Measurements from ENCODE around the gene STYK1. TPM values are rescaled to one million over a fixed set of nuclear protein-coding genes. Genes with fewer than 3 reads are reported as not detected.
"Not testable (repeated sequence)": the region's sequence is repeated elsewhere in the genome, so short reads cannot be mapped to it uniquely, and the experiment has no call there.

The STYK1 gene
- total RNA-seq, 4 donors from 2014 or later: 3.4 to 11.7 (median 8.2) TPM

DNA sequence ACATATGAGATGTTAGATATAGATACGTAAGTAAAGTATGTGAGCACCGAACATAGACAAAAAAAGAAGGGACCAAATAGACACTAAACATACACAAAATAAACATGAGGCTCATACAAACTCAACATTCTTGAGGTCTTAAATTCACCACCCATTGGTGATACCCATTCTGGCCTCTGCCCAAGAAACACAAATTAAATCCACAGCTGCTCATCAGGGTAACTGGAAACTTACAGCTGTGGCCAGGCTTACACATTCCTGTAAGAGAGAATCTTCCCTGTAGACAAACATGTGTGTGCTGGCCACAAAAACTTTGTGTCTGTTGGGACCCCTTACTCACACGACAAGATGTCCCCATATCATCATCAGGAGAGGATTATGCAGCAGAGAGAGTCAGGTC is 82.9 kb downstream of the STYK1 start:
- Histone ChIP-seq H3K27ac (no peak overlapping the region), H3K4me1 (no peaks in the 10 kb centered on the region), H3K9me3 (no peaks in the 10 kb centered on the region), H3K4me3 (no peak overlapping the region), H3K36me3 (peaks cover 0 to 22% (median 0%) of the 10 kb centered on the region in 3 donors), H3K27me3 (no peaks in the 10 kb centered on the region)
- WGBS, 2 donors: 91 to 98% methylated on average over 3 of the region's 3 CpGs
- no peak for DNase-seq
- no peak for TF ChIP-seq POLR2A (IDR thresholded peaks at IDR 0.05)
- TF ChIP-seq, protein P1, sequence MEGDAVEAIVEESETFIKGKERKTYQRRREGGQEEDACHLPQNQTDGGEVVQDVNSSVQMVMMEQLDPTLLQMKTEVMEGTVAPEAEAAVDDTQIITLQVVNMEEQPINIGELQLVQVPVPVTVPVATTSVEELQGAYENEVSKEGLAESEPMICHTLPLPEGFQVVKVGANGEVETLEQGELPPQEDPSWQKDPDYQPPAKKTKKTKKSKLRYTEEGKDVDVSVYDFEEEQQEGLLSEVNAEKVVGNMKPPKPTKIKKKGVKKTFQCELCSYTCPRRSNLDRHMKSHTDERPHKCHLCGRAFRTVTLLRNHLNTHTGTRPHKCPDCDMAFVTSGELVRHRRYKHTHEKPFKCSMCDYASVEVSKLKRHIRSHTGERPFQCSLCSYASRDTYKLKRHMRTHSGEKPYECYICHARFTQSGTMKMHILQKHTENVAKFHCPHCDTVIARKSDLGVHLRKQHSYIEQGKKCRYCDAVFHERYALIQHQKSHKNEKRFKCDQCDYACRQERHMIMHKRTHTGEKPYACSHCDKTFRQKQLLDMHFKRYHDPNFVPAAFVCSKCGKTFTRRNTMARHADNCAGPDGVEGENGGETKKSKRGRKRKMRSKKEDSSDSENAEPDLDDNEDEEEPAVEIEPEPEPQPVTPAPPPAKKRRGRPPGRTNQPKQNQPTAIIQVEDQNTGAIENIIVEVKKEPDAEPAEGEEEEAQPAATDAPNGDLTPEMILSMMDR (IDR thresholded peaks at IDR 0.05): no peak
- intact Hi-C loops (cut with DNase I): no loop called here

DNA sequence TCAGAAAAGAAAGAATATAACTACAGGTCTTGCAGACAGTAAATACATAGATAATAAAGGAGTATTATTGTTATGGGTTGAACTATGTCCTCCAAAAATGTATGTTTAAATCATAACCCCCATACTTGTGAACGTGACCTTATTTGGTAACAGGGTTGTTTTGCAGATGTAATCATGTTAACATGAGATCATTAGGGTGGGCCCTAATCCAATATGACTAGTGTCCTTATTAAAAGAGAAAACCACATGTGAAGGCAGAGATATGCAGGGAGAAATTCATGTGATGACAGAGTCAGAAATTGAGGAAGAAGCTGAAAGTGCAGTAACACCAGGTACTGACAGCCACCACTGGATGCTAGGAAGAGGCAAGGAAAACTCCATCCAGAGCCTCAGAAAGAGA is 89.4 kb downstream of the STYK1 start:
- Histone ChIP-seq H3K4me1 (no peaks in the 10 kb centered on the region), H3K9me3 (no peaks in the 10 kb centered on the region), H3K4me3 (no peak overlapping the region), H3K36me3 (peaks cover 0 to 20% (median 0%) of the 10 kb centered on the region in 3 donors), H3K27me3 (no peaks in the 10 kb centered on the region), H3K27ac (no peak overlapping the region)
- WGBS, 2 donors: 73 to 79% methylated on average over 1 of the region's 1 CpG
- intact Hi-C loops (cut with DNase I): no loop called here
- no peak for TF ChIP-seq POLR2A (IDR thresholded peaks at IDR 0.05)
- TF ChIP-seq, protein P1 (IDR thresholded peaks at IDR 0.05): no peak
- DNase-seq: no peak

DNA sequence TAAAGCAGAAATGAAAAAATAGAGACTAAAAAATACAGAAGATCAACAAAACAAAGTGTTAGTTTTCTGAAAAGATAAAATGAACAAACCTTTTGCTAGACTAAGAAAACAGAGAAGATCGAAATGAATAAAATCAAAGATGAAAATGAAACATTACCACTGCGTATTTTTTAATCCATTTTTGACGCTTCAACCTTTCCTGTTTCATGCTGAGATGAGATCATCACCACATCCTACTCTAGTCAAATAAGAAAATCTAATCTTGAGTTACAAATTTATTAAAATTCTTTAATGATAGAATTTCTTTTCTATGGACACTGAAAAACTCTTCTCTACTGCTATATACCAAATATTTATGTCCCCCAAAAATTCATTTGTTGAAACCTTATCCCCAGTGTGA is 91.1 kb downstream of the STYK1 start:
- WGBS, 2 donors: 92 to 95% methylated on average over 3 of the region's 3 CpGs
- DNase-seq: no peak
- TF ChIP-seq, protein P1 (IDR thresholded peaks at IDR 0.05): no peak
- no peak for TF ChIP-seq POLR2A (IDR thresholded peaks at IDR 0.05)
- Histone ChIP-seq H3K9me3 (no peaks in the 10 kb centered on the region), H3K4me1 (no peaks in the 10 kb centered on the region), H3K27ac (no peak overlapping the region), H3K4me3 (no peak overlapping the region), H3K36me3 (peaks cover 0 to 20% (median 0%) of the 10 kb centered on the region in 3 donors), H3K27me3 (no peaks in the 10 kb centered on the region)
- intact Hi-C loops (cut with DNase I): no loop called here

DNA sequence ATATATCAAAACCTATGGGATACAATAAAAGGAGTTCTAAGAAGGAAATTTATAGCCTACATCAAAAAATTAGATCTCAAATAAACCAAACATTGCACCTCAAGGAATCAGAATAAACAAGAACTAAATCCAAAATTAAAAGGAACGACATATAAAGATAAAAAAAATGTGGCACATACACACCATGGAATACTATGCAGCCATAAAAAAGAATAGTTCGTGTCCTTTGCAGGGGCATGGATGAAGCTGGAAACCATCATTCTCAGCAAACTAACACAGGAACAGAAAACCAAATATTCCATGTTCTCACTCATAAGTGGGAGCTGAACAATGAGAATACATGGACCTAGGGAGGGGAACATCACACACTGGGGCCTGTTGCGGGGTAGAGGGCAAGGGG is 91.7 kb downstream of the STYK1 start:
- WGBS, 2 donors: 75 to 93% methylated on average over 3 of the region's 3 CpGs
- H3K4me1 ChIP-seq; DNase-seq; H3K4me3 ChIP-seq; H3K27me3 ChIP-seq; H3K27ac ChIP-seq; intact Hi-C loops (cut with DNase I); H3K9me3 ChIP-seq: not testable (repeated sequence)
- H3K36me3 ChIP-seq: peaks cover 0 to 20% (median 0%) of the 10 kb centered on the region in 3 donors

DNA sequence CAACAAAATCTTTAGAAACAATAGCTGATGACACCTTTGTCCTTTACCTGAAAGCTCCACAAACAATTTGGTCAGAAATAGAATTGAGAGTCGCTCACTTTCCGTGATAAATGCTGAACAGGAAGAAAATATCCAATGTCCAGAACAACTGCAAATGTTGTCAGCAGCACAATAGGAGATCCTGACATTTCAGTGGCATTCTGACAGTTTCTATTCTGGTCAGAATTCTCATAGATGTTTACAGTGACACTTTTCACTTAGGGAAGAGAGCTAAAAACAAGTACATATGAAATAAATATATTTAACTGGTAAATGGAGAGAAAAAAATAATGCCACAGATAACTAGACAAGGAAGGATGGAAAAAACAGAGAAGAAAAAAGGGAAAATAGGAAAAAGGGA is 99.5 kb downstream of the STYK1 start:
- intact Hi-C loops (cut with DNase I): no loop called here
- 48 to 75% methylated on average over 2 of the region's 2 CpGs for WGBS, 2 donors
- no peaks in the 10 kb centered on the region for H3K9me3 ChIP-seq
- TF ChIP-seq, protein P1 (IDR thresholded peaks at IDR 0.05): no peak
- no peak for TF ChIP-seq POLR2A (IDR thresholded peaks at IDR 0.05)
- no peak overlapping the region for H3K4me3 ChIP-seq
- H3K27me3 ChIP-seq: no peaks in the 10 kb centered on the region
- no peak overlapping the region for H3K27ac ChIP-seq
- H3K4me1 ChIP-seq: no peaks in the 10 kb centered on the region
- DNase-seq: no peak
- no peaks in the 10 kb centered on the region for H3K36me3 ChIP-seq

DNA sequence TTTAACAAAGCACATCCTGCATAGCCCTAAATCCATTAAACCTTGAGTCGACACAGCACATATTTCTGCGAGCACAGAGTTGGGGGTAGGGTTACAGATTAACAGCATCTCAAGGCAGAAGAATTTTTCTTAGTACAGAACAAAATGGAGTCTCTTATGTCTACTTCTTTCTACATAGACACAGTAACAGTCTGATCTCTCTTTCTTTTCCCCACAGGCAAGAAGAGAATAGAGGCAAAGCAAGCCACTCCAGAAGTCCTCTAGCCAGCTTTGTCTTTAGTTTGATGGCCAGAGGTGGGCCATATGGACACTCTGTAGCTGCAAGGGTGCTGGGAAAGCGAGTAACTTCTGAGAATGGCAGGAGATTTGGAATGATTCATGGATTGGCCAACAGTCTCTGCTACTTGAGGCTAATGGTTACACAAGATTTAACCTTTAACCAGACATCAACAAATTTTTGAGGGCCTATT is 101.8 kb downstream of the STYK1 start:
- H3K36me3 ChIP-seq; intact Hi-C loops (cut with DNase I); H3K4me3 ChIP-seq; H3K9me3 ChIP-seq; H3K27me3 ChIP-seq; DNase-seq; H3K27ac ChIP-seq; H3K4me1 ChIP-seq: not testable (repeated sequence)
- WGBS, 2 donors: 33 to 53% methylated on average over 2 to 3 of the region's 3 CpGs
